Mesothelial cell of epicardium (in vitro differentiated cells): ENCODE results near the gene PCDHA11. TPM values are rescaled to one million over a fixed set of nuclear protein-coding genes. Genes with fewer than 3 reads are reported as not detected.
"Not testable (repeated sequence)": the region's sequence is repeated elsewhere in the genome, so short reads cannot be mapped to it uniquely, and the experiment has no call there.

Experiments used
- DNase-seq, 2 experiments: peaks; one replicate each; pipeline ENCODE4 v3.0.0; 2021; ENCODE audit warnings: low spot score in 2 of 2; ENCODE audit not compliant: unreplicated experiment in 2 of 2
- H3K27ac Mint-ChIP-seq: 2 replicates; pipeline ENCODE4 v1.8.0; 2021; ENCODE audit warnings: mixed read lengths
- H3K27me3 Mint-ChIP-seq: 2 replicates; pipeline ENCODE4 v1.8.0; 2021; ENCODE audit warnings: low read depth, mixed read lengths
- H3K36me3 Mint-ChIP-seq: 2 replicates; pipeline ENCODE4 v1.8.0; 2021; ENCODE audit warnings: mixed read lengths
- H3K4me1 Mint-ChIP-seq: 2 replicates; pipeline ENCODE4 v1.8.0; 2021; ENCODE audit warnings: mixed read lengths
- H3K4me3 Mint-ChIP-seq: 2 replicates; pipeline ENCODE4 v1.8.0; 2021; ENCODE audit warnings: mild to moderate bottlenecking, moderate library complexity, mixed read lengths
- H3K9me3 Mint-ChIP-seq: 2 replicates; pipeline ENCODE4 v1.8.0; 2021; ENCODE audit warnings: mixed read lengths
- total RNA-seq: library from RNA; stranded (reverse); gene quantifications from 3 replicates; pipeline ENCODE4 v1.2.1, GENCODE V29; 2021
- TF ChIP-seq, protein P1 (sequence below): fragments of 200-600 bp; sonication (generic); IDR thresholded peaks from one replicate; pipeline ENCODE4 v1.5.0; 2021; ENCODE audit warnings: antibody characterized with exemption; ENCODE audit not compliant: unreplicated experiment

Gene PCDHA11
- total RNA-seq, 1 donor from 2014 or later, result 12.8 TPM

DNA sequence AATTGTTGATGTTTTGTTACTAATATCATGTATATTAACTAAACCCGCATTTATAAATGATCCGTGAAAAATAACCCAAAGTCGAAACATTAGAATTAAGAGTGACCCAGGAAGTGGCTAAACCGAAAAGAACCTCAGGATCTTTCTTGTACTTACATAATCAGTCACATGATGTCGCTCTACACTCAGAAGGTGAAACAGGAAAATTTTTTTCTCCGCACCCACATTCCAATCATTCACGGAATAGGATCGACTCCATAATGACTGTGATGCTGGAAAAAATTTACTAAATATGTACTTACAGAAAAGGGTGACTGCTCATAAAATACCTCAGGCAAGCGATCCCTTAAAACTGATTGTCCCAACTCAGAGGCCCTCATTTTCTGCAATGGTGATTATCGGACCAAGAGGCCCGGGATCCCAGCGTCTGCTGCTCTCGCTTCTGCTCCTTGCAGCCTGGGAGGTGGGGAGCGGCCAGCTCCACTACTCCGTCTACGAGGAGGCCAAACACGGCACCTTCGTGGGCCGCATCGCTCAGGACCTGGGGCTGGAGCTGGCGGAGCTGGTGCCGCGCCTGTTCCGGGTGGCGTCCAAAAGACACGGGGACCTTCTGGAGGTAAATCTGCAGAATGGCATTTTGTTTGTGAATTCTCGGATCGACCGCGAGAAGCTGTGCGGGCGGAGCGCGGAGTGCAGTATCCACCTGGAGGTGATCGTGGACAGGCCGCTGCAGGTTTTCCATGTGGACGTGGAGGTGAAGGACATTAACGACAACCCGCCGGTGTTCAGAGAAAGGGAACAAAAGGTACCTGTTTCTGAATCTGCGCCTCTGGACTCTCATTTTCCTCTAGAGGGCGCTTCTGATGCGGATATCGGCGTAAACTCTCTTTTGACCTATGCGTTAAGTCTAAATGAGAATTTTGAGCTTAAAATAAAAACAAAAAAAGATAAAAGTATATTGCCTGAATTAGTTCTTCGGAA lies 6.6 kb downstream of the PCDHA11 start, which contains the start of gene PCDHA12:
Gene PCDHA12 (plus strand): TSS at position 224 of the 981 bp plus-strand sequence. CDS start 165 bp downstream, at position 389.
- DNase-seq, result no peak
- peaks cover 15% of the 10 kb centered on the region for H3K4me1 Mint-ChIP-seq
- peaks cover 30% of the 10 kb centered on the region for H3K9me3 Mint-ChIP-seq

DNA sequence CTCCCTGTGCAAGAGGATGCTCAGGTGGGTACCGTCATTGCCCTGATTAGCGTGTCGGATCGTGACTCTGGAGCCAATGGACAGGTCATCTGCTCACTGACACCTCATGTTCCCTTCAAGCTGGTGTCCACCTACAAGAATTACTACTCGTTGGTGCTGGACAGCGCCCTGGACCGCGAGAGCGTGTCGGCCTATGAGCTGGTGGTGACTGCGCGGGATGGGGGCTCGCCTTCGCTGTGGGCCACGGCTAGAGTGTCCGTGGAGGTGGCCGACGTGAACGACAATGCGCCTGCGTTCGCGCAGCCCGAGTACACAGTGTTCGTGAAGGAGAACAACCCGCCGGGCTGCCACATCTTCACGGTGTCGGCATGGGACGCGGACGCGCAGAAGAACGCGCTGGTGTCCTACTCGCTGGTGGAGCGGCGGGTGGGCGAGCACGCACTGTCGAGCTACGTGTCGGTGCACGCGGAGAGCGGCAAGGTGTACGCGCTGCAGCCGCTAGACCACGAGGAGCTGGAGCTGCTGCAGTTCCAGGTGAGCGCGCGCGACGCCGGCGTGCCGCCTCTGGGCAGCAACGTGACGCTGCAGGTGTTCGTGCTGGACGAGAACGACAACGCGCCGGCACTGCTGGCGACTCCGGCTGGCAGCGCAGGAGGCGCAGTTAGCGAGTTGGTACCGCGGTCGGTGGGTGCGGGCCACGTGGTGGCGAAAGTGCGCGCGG lies 7.9 kb downstream of the PCDHA11 start:
- Mint-ChIP-seq H3K4me1 (peaks cover 15% of the 10 kb centered on the region), H3K9me3 (peaks cover 42% of the 10 kb centered on the region), H3K36me3 (peaks cover 67% of the 10 kb centered on the region)
- not testable (repeated sequence) for H3K4me3 Mint-ChIP-seq, DNase-seq, H3K27me3 Mint-ChIP-seq, H3K27ac Mint-ChIP-seq

More for the DNA sequence above, 6.6 kb downstream of the PCDHA11 start, which contains the start of gene PCDHA12:
- H3K27me3 Mint-ChIP-seq, result no peaks in the 10 kb centered on the region
- TF ChIP-seq, protein P1, sequence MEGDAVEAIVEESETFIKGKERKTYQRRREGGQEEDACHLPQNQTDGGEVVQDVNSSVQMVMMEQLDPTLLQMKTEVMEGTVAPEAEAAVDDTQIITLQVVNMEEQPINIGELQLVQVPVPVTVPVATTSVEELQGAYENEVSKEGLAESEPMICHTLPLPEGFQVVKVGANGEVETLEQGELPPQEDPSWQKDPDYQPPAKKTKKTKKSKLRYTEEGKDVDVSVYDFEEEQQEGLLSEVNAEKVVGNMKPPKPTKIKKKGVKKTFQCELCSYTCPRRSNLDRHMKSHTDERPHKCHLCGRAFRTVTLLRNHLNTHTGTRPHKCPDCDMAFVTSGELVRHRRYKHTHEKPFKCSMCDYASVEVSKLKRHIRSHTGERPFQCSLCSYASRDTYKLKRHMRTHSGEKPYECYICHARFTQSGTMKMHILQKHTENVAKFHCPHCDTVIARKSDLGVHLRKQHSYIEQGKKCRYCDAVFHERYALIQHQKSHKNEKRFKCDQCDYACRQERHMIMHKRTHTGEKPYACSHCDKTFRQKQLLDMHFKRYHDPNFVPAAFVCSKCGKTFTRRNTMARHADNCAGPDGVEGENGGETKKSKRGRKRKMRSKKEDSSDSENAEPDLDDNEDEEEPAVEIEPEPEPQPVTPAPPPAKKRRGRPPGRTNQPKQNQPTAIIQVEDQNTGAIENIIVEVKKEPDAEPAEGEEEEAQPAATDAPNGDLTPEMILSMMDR, result no peak
- peaks cover 59% of the 10 kb centered on the region for H3K36me3 Mint-ChIP-seq
- peak within 1 kb of the TSS; percentile 97 for H3K27ac Mint-ChIP-seq
- peak within 1 kb of the TSS; percentile 84 for H3K4me3 Mint-ChIP-seq

DNA sequence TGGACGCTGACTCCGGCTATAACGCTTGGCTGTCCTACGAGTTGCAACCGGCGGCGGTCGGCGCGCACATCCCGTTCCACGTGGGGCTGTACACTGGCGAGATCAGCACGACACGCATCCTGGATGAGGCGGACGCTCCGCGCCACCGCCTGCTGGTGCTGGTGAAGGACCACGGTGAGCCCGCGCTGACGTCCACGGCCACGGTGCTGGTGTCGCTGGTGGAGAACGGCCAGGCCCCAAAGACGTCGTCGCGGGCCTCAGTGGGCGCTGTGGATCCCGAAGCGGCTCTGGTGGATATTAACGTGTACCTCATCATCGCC lies 8.5 kb downstream of the PCDHA11 start:
- TF ChIP-seq, protein P1, result no peak
- H3K9me3 Mint-ChIP-seq, result peaks cover 42% of the 10 kb centered on the region
- H3K4me3 Mint-ChIP-seq, result no peak overlapping the region
- peaks cover 67% of the 10 kb centered on the region for H3K36me3 Mint-ChIP-seq
- no peak overlapping the region for H3K27ac Mint-ChIP-seq
- H3K4me1 Mint-ChIP-seq, result peaks cover 15% of the 10 kb centered on the region
- no peak for DNase-seq
- H3K27me3 Mint-ChIP-seq, result no peaks in the 10 kb centered on the region

DNA sequence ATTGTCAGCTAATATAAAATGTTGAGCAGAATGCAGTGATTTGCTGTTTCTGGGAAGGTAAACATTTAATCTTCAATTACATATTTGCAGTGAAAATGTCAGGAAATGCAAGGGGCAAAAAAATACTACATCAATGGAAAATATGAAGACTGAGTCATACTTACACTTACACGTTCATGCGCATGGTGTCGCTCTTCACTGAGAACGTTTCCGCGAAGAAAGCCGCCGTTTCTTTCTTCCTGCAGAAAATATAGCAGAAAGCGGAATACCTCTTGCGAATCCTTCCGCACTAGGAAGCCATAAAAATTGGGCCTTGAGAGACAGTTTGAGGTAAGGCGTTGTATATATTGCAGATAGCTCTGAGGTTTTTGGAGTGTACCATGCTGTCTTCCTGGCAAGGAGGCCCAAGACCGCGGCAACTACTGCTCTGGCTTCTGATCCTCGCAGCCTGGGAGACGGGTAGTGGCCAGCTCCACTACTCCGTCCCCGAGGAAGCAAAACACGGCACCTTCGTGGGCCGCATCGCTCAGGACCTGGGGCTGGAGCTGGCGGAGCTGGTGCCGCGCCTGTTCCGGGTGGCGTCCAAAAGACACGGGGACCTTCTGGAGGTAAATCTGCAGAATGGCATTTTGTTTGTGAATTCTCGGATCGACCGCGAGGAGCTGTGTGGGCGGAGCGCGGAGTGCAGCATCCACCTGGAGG lies 13.3 kb downstream of the PCDHA11 start, which contains the start of gene PCDHA13:
Gene PCDHA13 (plus strand): TSS at position 236 of the 702 bp plus-strand sequence. CDS start 145 bp downstream, at position 381.
- H3K4me3 Mint-ChIP-seq, result no peak within 1 kb of the TSS
- H3K9me3 Mint-ChIP-seq, result peaks cover 41% of the 10 kb centered on the region
- H3K27me3 Mint-ChIP-seq, result no peaks in the 10 kb centered on the region
- TF ChIP-seq, protein P1, result no peak
- H3K4me1 Mint-ChIP-seq, result no peaks in the 10 kb centered on the region
- DNase-seq, result no peak
- no peak within 1 kb of the TSS for H3K27ac Mint-ChIP-seq
- H3K36me3 Mint-ChIP-seq, result peaks cover 55% of the 10 kb centered on the region

DNA sequence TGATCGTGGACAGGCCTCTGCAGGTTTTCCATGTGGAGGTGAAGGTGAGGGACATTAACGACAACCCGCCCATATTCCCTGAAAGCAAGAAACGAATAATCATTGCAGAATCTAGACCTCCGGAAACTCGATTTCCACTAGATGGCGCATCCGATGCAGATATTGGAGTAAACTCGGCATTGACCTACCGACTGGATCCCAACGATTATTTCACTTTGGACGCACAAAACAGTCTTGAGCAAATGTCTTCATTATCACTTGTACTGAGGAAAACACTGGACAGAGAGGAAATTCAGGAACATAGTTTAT lies 13.8 kb downstream of the PCDHA11 start:
- TF ChIP-seq, protein P1, result no peak
- H3K4me3 Mint-ChIP-seq, result no peak overlapping the region
- DNase-seq, result no peak
- peaks cover 45% of the 10 kb centered on the region for H3K9me3 Mint-ChIP-seq
- H3K36me3 Mint-ChIP-seq, result peaks cover 57% of the 10 kb centered on the region
- H3K27ac Mint-ChIP-seq, result no peak overlapping the region
- no peaks in the 10 kb centered on the region for H3K4me1 Mint-ChIP-seq
- H3K27me3 Mint-ChIP-seq, result no peaks in the 10 kb centered on the region
